ENCODE results near the gene XPNPEP2.

Gene XPNPEP2

DNA sequence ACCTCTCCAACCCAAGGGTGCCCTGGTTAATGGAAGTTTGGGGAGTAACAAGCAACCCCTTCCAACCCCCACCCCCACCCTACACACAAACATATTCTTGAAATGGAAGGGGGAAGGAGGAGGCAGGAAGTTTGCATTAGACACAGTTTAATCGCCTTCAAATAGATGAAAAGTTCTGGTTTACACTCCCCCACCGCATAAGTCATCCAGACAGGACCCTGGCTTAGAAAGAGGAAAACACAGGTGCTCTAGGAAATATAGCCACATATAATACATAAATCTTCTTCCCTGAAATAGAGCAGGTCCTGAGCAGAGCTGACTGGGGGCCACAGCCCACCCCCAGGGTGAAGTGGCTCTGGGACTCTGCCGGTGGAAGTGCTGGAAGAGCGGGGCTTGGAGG lies 66.0 kb downstream of the XPNPEP2 start:
- DNase-seq = no peak

DNA sequence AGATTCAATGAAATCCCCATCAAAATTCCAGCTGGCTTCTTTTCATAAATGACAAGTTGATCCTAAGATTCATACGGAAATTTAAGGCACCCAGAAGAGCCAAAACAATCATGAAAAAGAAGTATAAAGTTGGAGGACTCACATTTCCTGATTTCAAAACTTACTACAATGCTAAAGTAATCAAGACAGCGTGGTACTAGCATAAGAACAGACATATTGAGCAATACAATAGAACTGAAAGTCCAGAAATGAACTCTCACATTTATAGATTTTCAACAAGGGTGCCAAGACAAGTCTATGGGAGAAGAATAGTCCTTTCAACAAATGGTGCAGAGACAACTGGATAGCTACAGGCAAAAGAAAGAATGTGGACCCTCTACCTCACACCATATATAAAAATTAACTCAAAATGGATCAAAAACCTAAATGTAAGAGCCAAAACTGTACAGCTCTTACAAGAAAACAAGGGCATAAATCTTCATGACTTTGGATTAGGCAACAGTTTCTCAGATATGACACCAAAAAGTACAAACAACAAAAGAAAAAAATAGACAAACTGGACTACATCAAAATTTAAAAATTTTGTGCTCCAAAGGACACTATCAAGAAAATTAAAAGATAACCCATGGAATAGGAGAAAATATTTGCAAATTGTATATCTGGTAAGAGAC lies 69.5 kb downstream of the XPNPEP2 start:
- no peak for DNase-seq

DNA sequence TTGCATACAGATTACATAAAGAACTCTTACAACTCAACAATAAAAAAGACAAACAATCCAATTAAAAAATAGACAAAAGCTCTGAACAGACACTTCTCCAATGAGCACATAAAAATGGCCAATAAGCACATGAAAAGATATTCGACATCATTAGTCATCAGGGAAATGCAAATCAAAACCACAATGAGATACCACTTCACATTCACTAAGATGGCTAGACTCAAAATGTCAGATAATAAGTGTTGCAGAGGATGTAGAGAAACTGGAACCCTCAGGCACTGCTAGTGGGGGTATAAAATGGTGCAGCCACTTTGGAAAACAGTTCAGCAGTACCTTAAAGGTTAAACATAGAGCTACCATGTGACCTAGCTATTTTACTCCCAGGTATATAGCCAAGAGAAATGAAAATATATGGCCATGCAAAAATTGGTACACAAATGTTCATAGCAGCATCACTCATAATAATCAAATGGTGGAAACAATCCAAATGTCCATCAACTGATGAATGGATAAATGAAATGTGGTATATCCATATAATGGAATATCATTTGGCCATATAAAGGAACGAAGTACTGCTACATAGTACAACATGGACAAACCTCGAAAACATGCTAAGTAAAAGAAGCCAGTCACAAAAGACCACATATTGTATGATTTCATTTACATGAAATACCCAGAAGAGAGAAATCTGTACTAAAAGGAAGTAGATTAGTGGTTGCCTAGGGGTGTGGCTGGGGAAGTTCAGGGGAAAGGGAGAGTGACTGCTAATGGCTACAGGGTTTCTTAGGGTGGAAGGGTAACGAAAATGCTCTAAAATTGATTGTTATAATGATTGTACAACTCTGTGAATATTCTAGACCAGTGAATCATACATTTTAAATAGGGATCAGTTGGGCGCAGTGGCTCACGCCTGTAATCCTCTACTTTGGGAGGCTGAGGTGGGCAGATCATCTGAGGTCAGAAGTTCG lies 70.3 kb downstream of the XPNPEP2 start:
- no peak for DNase-seq

DNA sequence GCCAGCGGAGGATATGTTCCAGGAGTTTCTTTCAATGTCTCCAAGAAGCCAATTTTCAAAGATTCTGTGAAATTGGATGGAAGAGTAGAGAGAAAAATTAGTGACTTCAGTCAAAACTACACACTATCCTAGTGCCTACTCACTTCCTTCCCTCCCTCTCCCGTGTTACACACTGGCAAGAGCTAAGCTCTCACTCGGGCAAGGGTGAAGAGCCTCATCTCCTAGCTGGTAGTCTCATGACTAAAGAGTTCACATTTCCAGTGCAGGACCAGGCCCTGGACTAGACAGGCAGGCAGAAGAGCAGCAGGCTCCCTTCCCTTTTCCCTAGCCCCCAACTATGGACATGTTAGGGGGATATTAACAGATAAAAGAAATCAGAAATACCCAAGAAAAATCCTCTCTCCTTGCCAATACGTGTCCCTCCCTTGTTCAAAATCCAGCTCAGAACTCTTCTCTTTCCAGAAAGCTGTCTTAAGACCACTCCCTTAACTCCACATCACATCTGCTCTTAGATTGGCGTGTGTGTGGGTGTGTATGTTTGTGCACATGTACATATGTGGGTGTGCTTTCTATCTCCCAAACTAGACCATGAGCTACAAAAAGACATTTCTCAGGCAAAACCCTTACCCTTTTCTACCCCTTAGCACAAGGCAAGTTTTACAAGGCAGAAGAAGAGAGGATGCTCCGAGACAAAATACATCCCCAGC lies 75.0 kb downstream of the XPNPEP2 start:
- no peak for DNase-seq

DNA sequence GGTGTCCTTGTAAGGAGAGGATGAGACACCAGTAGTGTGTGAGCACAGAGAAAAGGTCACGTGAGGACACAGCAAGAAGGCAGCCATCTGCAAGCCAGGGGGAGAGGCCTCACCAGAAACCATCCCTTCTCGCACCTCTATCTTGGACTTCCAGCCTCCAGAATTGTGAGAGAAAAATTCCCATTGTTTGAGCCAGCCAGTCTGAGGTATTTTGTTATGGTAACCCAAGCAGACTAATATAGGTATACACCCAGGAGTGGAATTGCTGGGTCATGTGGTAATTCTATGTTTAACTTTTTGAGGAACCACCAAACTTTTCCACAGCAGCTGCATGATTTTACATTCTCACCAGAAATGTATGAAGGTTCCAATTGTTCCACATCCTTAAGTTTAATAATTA lies 79.3 kb downstream of the XPNPEP2 start:
- DNase-seq = no peak
